Nephron progenitor cell (in vitro differentiated cells): ENCODE measurements around the gene DPH1.

Experiments used
- DNase-seq: peaks from one replicate; pipeline ENCODE4 v3.0.0; 2021
- H3K27ac Mint-ChIP-seq: 2 replicates; pipeline ENCODE4 v1.8.0; 2021; ENCODE audit warnings: mild to moderate bottlenecking, moderate library complexity, mixed read lengths
- H3K27me3 Mint-ChIP-seq: 2 replicates; pipeline ENCODE4 v1.8.0; 2021; ENCODE audit warnings: mild to moderate bottlenecking, low read depth, mixed read lengths; ENCODE audit not compliant: poor library complexity
- H3K36me3 Mint-ChIP-seq: 2 replicates; pipeline ENCODE4 v1.8.0; 2021; ENCODE audit warnings: low read depth, mixed read lengths
- H3K4me1 Mint-ChIP-seq: 2 replicates; pipeline ENCODE4 v1.8.0; 2021; ENCODE audit warnings: mixed read lengths
- H3K4me3 Mint-ChIP-seq: 2 replicates; pipeline ENCODE4 v1.8.0; 2021; ENCODE audit warnings: mild to moderate bottlenecking, moderate library complexity, mixed read lengths
- H3K9me3 Mint-ChIP-seq: 2 replicates; pipeline ENCODE4 v1.8.0; 2021; ENCODE audit warnings: mild to moderate bottlenecking, moderate library complexity, mixed read lengths
- TF ChIP-seq, protein P1 (sequence below): fragments of 200-600 bp; sonication (generic); IDR thresholded peaks from 2 replicates; pipeline ENCODE4 v1.5.0; 2021; ENCODE audit warnings: antibody characterized with exemption

DPH1 gene

DNA sequence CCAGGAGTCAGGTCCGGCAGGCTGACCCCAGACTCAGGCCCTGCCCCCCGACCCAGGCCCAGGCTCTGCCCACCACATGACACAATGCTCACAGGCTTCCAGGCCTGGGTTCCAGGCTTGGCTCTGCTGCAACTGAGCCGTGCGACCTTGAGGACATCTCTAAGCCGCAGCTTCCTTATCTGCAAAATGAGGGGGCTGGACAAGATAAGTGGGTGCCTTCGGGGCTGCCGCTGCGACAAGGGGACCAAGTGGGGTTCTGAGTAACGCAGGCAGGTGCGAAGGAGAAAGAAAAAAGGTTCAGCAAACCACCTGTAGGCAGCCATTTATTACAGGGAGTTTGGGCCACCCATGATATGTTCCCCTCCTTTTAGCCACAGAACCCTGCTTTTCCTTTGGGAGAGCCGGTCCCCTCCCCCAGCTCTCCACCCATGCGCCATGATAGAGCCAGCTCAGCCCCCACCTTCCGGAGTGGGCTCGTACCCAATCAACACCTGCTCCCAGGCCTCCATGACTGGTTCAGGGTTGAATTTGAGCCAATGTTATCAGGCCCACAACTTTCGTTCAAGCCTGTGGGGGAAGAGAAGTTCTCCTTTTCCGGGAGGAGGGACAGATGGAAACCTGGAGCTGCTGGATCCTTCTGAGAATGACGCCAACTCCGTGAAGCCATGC, 43.0 kb upstream of the DPH1 start:
- Mint-ChIP-seq H3K27ac (no peak overlapping the region), H3K4me1 (peaks cover 48% of the 10 kb centered on the region), H3K9me3 (no peaks in the 10 kb centered on the region), H3K4me3 (no peak overlapping the region), H3K27me3 (peaks cover 38% of the 10 kb centered on the region), H3K36me3 (no peaks in the 10 kb centered on the region)
- no peak for DNase-seq
- TF ChIP-seq, protein P1, sequence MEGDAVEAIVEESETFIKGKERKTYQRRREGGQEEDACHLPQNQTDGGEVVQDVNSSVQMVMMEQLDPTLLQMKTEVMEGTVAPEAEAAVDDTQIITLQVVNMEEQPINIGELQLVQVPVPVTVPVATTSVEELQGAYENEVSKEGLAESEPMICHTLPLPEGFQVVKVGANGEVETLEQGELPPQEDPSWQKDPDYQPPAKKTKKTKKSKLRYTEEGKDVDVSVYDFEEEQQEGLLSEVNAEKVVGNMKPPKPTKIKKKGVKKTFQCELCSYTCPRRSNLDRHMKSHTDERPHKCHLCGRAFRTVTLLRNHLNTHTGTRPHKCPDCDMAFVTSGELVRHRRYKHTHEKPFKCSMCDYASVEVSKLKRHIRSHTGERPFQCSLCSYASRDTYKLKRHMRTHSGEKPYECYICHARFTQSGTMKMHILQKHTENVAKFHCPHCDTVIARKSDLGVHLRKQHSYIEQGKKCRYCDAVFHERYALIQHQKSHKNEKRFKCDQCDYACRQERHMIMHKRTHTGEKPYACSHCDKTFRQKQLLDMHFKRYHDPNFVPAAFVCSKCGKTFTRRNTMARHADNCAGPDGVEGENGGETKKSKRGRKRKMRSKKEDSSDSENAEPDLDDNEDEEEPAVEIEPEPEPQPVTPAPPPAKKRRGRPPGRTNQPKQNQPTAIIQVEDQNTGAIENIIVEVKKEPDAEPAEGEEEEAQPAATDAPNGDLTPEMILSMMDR: no peak

DNA sequence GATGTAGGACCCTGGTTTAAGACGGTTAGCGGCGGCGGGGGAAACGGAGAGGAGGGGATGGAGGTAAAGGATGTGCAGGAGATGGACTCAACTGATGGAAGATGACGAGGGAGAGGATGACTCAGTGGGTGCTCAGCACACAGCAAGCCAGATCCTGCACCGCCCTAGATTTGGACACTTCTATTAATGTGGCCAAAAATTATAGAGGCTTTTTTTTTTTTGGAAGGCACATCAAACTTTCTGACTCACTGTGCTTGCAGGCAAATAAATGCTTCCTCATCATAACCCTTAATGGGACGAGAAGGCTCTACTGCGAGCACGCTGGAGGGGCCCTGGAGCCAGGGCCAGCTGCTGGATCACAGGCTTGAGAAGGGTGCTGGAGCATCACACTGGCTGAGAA, 40.8 kb upstream of the DPH1 start:
- TF ChIP-seq, protein P1: no peak
- Mint-ChIP-seq H3K4me1 (peaks cover 46% of the 10 kb centered on the region), H3K9me3 (no peaks in the 10 kb centered on the region), H3K4me3 (no peak overlapping the region), H3K27me3 (peaks cover 42% of the 10 kb centered on the region), H3K36me3 (no peaks in the 10 kb centered on the region), H3K27ac (no peak overlapping the region)
- no peak for DNase-seq

DNA sequence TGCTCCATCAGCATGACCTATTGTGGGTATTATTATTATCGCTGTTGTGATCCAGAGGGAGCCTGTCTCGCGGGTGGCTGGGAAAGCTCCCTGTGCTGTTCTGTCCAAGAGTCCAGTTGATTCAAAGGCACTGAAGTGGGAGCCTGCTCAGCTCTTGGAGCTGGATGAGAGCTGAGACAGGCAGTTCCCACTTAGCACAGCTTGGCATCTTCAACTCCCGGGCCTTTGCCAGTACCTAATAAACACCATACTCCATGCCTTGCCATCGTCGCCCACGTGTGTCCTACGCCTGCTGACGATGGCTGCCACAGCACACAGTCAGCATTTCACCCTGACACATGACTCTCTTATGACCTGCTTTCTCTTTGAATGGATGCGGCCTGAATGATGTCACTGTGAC, 37.4 kb upstream of the DPH1 start:
- Mint-ChIP-seq H3K27me3 (peaks cover 38% of the 10 kb centered on the region), H3K27ac (no peak overlapping the region), H3K9me3 (no peaks in the 10 kb centered on the region), H3K4me1 (peaks cover 51% of the 10 kb centered on the region), H3K4me3 (no peak overlapping the region), H3K36me3 (no peaks in the 10 kb centered on the region)
- DNase-seq: no peak
- TF ChIP-seq, protein P1: no peak

DNA sequence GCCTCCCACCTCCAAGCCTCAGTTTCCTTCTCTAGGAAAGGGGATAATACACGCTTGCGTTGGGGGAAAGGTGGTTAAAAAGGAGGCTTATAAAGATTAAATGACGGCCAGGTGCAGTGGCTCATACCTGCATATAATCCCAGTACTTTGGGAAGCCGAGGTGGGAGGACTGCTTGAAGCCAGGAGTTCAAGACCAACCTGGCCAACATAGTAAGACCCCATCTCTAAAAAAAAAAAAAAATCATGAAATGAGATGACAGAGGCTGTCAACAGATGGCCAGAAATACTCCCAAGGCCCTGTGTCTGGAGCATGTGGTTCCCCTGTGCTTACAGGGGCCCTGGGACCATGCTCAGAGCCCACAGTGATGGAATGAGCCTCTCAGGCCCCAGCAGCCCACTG, 35.2 kb upstream of the DPH1 start:
- peaks cover 40% of the 10 kb centered on the region for H3K27me3 Mint-ChIP-seq
- no peaks in the 10 kb centered on the region for H3K36me3 Mint-ChIP-seq
- no peaks in the 10 kb centered on the region for H3K9me3 Mint-ChIP-seq
- no peak overlapping the region for H3K4me3 Mint-ChIP-seq
- no peak for DNase-seq
- H3K4me1 Mint-ChIP-seq: peaks cover 61% of the 10 kb centered on the region
- H3K27ac Mint-ChIP-seq: no peak overlapping the region
- TF ChIP-seq, protein P1: no peak

DNA sequence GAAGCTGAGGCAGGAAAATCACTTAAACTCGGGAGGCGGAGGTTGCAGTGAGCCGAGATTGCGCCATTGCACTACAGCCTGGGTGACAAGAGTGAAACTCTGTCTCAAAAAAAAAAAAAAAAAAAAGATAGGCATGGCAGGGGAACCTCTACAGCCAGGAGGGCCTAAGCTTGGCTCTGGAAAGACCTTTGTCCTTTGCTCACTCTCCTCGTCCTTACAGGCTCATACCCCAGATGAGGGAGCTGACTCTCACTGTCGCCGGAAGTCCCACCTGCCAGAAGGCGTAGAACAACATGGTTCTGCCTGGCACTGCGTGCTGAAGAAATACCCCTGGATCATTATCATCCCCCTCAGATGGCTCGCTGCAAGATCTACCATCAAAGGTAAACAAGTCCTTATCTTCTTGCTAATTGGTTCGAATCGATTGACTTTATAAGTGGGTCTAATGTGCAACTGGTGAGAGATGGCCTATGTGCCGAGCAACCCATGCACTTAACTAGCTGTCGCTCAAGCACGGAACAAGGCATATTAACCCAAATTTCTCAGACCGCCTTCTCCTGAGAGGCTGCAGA, 34.5 kb upstream of the DPH1 start:
- no peak overlapping the region for H3K27ac Mint-ChIP-seq
- no peaks in the 10 kb centered on the region for H3K9me3 Mint-ChIP-seq
- H3K36me3 Mint-ChIP-seq: no peaks in the 10 kb centered on the region
- H3K27me3 Mint-ChIP-seq: peaks cover 38% of the 10 kb centered on the region
- no peak overlapping the region for H3K4me3 Mint-ChIP-seq
- DNase-seq: no peak
- TF ChIP-seq, protein P1: no peak
- H3K4me1 Mint-ChIP-seq: peaks cover 67% of the 10 kb centered on the region
